Loucy (cell line): ENCODE data around the gene TMEM270.

Experiments
- H2AFZ ChIP-seq: fragments of 200-600 bp; sonication (generic); 2 replicates; pipeline ENCODE4 v1.6.0; 2016; ENCODE audit warnings: antibody characterized with exemption, mild to moderate bottlenecking, low read length, moderate library complexity
- H3F3A ChIP-seq: fragments of 200-600 bp; 2 replicates; pipeline ENCODE4 v1.6.0; 2016; ENCODE audit warnings: antibody characterized with exemption, low read depth, mild to moderate bottlenecking
- H3K27me3 ChIP-seq: fragments of 200-600 bp; sonication (generic); 2 replicates; pipeline ENCODE4 v1.6.1; 2014; ENCODE audit warnings: low read length, mild to moderate bottlenecking; ENCODE audit not compliant: insufficient read depth, poor library complexity, severe bottlenecking
- H3K36me3 ChIP-seq: fragments of 200-600 bp; sonication (generic); 2 replicates; pipeline ENCODE4 v1.6.1; 2016; ENCODE audit warnings: low read length; ENCODE audit not compliant: insufficient read depth
- H3K4me1 ChIP-seq: fragments of 200-600 bp; sonication (generic); 2 replicates; pipeline ENCODE4 v1.5.1; 2014; ENCODE audit warnings: low read length, mild to moderate bottlenecking; ENCODE audit not compliant: insufficient read depth, poor library complexity, severe bottlenecking
- H3K4me2 ChIP-seq: fragments of 200-600 bp; sonication (generic); 2 replicates; pipeline ENCODE4 v1.6.0; 2014; ENCODE audit warnings: antibody characterized with exemption, low read length, low read depth, mild to moderate bottlenecking; ENCODE audit not compliant: poor library complexity, severe bottlenecking
- H3K4me3 ChIP-seq: fragments of 200-600 bp; sonication (generic); 2 replicates; pipeline ENCODE4 v1.5.1; 2014; ENCODE audit warnings: low read length, mild to moderate bottlenecking, mixed read lengths; ENCODE audit not compliant: poor library complexity, severe bottlenecking
- H3K79me2 ChIP-seq: fragments of 200-600 bp; sonication (generic); 2 replicates; pipeline ENCODE4 v1.6.1; 2014; ENCODE audit warnings: low read length; ENCODE audit not compliant: insufficient read depth
- H3K9ac ChIP-seq: fragments of 200-600 bp; sonication (generic); 2 replicates; pipeline ENCODE4 v1.6.0; 2014; ENCODE audit warnings: mild to moderate bottlenecking, low read depth, low read length, moderate library complexity; ENCODE audit not compliant: poor library complexity, severe bottlenecking
- H3K9me2 ChIP-seq: fragments of 200-600 bp; sonication (generic); replicated peaks from 2 replicates; pipeline ENCODE4 v1.6.1; 2016; ENCODE audit warnings: low read depth, low read length, mixed read lengths
- H3K9me3 ChIP-seq: fragments of 200-600 bp; sonication (generic); 2 replicates; pipeline ENCODE4 v1.6.1; 2014; ENCODE audit warnings: mild to moderate bottlenecking, antibody characterized with exemption, low read length, low read depth; ENCODE audit not compliant: insufficient read depth
- H4K20me1 ChIP-seq: fragments of 200-600 bp; sonication (generic); 2 replicates; pipeline ENCODE4 v1.6.0; 2014; ENCODE audit warnings: antibody characterized with exemption, low read length, mild to moderate bottlenecking; ENCODE audit not compliant: insufficient read depth, poor library complexity, severe bottlenecking
- CTCF ChIP-seq: fragments of 200-600 bp; sonication (generic); conservative IDR thresholded peaks from 2 replicates; pipeline ENCODE4 v1.5.1; 2014; ENCODE audit warnings: mild to moderate bottlenecking, antibody characterized with exemption, low read length
- EZH2phosphoT487 ChIP-seq: fragments of 200-600 bp; IDR thresholded peaks from 2 replicates; pipeline ENCODE4 v1.6.1; 2018; ENCODE audit warnings: antibody characterized with exemption, mild to moderate bottlenecking, moderate library complexity, borderline replicate concordance

The TMEM270 gene

GRCh38 chr7:73840715-73841379 lies 20.1 kb upstream of the TMEM270 start:
- Histone ChIP-seq H3K4me1 (peaks cover 17% of the 10 kb centered on the region), H3K36me3 (no peaks in the 10 kb centered on the region), H3F3A (no peaks in the 10 kb centered on the region), H3K79me2 (no peaks in the 10 kb centered on the region), H3K4me3 (no peak overlapping the region), H2AFZ (no peak overlapping the region), H3K9me2 (no peaks in the 10 kb centered on the region), H4K20me1 (no peaks in the 10 kb centered on the region), H3K27me3 (no peaks in the 10 kb centered on the region), H3K9me3 (no peaks in the 10 kb centered on the region), H3K9ac (no peak overlapping the region), H3K4me2 (no peak overlapping the region)
- TF ChIP-seq EZH2phosphoT487 (no peak), CTCF (no peak)

- H3K4me1 ChIP-seq, result peaks cover 17% of the 10 kb centered on the region
- peak overlapping the region; percentile 72 for H2AFZ ChIP-seq
Observed at GRCh38 chr7:73841689-73842066, 19.3 kb upstream of the TMEM270 start.

GRCh38 chr7:73842067-73842976 lies 18.6 kb upstream of the TMEM270 start, which contains the start of gene METTL27:
Gene METTL27 (minus strand): TSS chr7:73842516. CDS start chr7:73842140, 376 bp downstream.
- Histone ChIP-seq H3K27me3 (no peaks in the 10 kb centered on the region), H2AFZ (peak within 1 kb of the TSS; percentile 92), H3K9ac (peak within 1 kb of the TSS; percentile 66), H3K4me2 (peak within 1 kb of the TSS; percentile 77), H4K20me1 (no peaks in the 10 kb centered on the region), H3K4me1 (peaks cover 17% of the 10 kb centered on the region), H3K4me3 (peak within 1 kb of the TSS; percentile 80), H3K79me2 (no peaks in the 10 kb centered on the region), H3F3A (no peaks in the 10 kb centered on the region), H3K36me3 (no peaks in the 10 kb centered on the region), H3K9me3 (no peaks in the 10 kb centered on the region), H3K9me2 (no peaks in the 10 kb centered on the region)
- no peak for TF ChIP-seq EZH2phosphoT487
- TF ChIP-seq CTCF, result no peak

More at GRCh38 chr7:73841689-73842066, 19.3 kb upstream of the TMEM270 start:
- Histone ChIP-seq H3K9me3 (no peaks in the 10 kb centered on the region), H3F3A (no peaks in the 10 kb centered on the region), H3K36me3 (no peaks in the 10 kb centered on the region), H3K9me2 (no peaks in the 10 kb centered on the region), H3K27me3 (no peaks in the 10 kb centered on the region), H3K79me2 (no peaks in the 10 kb centered on the region), H3K4me3 (peak overlapping the region; percentile 72), H3K9ac (peak overlapping the region; percentile 66), H3K4me2 (peak overlapping the region; percentile 77), H4K20me1 (no peaks in the 10 kb centered on the region)
- no peak for TF ChIP-seq CTCF
- no peak for TF ChIP-seq EZH2phosphoT487
